BE2C (cell line): ENCODE data around the gene JUP.

Source experiments
- DNase-seq: peaks from one replicate; pipeline ENCODE4 v3.0.0-alpha.2; 2020
- H3K27me3 ChIP-seq: fragments of 250-450 bp; sonication (Bioruptor Pico); 2 replicates; pipeline ENCODE4 v1.5.1; 2020; ENCODE audit warnings: mild to moderate bottlenecking
- H3K36me3 ChIP-seq: fragments of 250-450 bp; sonication (Bioruptor Pico); 2 replicates; pipeline ENCODE4 v1.5.1; 2020; ENCODE audit warnings: mild to moderate bottlenecking
- H3K4me1 ChIP-seq: fragments of 250-450 bp; sonication (Bioruptor Pico); 2 replicates; pipeline ENCODE4 v1.5.1; 2020
- H3K4me3 ChIP-seq: 2 replicates; pipeline ENCODE4 v1.5.1; 2011; ENCODE audit warnings: low read depth, low read length
- H3K9me3 ChIP-seq: fragments of 250-450 bp; sonication (Bioruptor Pico); 2 replicates; pipeline ENCODE4 v1.5.1; 2020
- TF ChIP-seq, protein P1 (sequence below): IDR thresholded peaks from 2 replicates; pipeline ENCODE4 v1.5.1; 2012; ENCODE audit warnings: mild to moderate bottlenecking, low read depth, low read length

The JUP gene

DNA sequence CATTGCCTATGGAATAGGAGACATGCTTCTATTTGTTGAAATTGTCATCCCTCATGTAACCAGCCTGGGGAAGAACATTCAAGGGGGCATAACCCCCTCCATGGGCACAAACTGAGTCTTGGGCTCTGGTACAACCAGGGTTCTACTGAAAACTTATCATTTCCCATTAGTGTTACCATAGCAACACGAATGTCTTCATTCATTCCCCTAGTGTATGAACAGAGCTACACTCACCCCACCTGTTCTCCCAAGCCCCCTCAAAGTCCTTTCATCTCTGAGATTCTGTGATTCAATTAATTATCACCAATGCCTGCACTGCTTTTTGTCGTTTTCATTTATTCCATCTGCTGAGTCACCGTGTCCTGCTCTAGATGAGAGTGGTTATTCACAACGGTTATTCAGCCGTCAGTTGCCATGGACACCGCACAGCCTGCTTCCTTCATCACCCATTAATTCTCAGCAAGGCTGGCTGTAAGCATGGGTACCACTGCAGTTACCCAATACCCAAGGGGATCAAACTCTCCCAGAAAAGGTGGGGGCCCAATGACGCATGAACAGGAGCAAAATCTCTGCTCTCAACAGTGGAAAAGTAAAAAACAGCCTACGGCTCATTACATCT lies 75.9 kb downstream of the JUP start:
- DNase-seq: peak; percentile 84
- H3K4me3 ChIP-seq: no peak overlapping the region
- H3K9me3 ChIP-seq: no peaks in the 10 kb centered on the region
- no peaks in the 10 kb centered on the region for H3K36me3 ChIP-seq
- H3K4me1 ChIP-seq: peaks cover 10% of the 10 kb centered on the region
- no peaks in the 10 kb centered on the region for H3K27me3 ChIP-seq
- TF ChIP-seq, protein P1, sequence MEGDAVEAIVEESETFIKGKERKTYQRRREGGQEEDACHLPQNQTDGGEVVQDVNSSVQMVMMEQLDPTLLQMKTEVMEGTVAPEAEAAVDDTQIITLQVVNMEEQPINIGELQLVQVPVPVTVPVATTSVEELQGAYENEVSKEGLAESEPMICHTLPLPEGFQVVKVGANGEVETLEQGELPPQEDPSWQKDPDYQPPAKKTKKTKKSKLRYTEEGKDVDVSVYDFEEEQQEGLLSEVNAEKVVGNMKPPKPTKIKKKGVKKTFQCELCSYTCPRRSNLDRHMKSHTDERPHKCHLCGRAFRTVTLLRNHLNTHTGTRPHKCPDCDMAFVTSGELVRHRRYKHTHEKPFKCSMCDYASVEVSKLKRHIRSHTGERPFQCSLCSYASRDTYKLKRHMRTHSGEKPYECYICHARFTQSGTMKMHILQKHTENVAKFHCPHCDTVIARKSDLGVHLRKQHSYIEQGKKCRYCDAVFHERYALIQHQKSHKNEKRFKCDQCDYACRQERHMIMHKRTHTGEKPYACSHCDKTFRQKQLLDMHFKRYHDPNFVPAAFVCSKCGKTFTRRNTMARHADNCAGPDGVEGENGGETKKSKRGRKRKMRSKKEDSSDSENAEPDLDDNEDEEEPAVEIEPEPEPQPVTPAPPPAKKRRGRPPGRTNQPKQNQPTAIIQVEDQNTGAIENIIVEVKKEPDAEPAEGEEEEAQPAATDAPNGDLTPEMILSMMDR: no peak

DNA sequence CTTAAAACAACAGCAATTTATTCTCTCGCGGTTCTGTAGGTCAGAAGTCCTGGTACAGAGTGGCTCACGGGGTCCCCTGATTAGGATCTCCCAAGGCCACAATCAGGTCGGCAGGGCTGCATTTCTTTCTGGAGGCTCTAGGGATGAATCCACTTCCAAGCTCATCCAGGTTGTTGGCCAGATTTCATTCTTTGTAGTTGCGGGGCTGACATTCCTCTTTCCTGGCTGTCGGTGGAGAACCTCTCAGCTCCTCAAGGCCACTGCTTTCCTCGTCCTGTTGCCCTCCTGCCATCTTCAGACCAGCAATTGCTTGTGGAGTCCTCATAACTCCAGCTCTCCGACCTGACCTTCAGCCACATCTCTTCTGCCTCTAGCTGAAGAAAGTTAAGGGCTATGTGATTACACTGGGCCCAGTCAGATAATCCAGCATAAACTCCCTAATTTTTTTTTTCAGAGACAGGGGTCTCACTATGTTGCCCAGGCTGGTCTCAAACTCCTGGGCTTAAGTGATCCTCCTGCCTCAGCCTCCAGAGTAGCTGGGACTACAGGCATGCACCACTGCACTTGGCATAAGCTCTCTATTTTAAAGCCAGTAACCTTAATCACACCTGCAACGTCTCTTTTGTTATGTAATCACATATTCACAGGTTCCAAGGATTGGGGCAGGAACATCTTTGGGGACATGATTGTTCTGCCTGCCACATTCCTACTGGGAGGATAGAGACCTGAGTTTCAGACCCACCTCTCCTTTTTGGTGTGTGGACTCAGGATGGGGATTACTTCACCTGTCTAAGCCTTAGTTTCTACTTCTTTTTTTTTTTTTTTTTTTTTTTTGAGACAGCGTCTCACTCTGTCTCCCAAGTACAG lies 78.5 kb downstream of the JUP start:
- H3K4me1 ChIP-seq: peaks cover 11% of the 10 kb centered on the region
- no peaks in the 10 kb centered on the region for H3K36me3 ChIP-seq
- H3K27me3 ChIP-seq: no peaks in the 10 kb centered on the region
- TF ChIP-seq, protein P1: no peak
- no peaks in the 10 kb centered on the region for H3K9me3 ChIP-seq
- no peak for DNase-seq
- no peak overlapping the region for H3K4me3 ChIP-seq

DNA sequence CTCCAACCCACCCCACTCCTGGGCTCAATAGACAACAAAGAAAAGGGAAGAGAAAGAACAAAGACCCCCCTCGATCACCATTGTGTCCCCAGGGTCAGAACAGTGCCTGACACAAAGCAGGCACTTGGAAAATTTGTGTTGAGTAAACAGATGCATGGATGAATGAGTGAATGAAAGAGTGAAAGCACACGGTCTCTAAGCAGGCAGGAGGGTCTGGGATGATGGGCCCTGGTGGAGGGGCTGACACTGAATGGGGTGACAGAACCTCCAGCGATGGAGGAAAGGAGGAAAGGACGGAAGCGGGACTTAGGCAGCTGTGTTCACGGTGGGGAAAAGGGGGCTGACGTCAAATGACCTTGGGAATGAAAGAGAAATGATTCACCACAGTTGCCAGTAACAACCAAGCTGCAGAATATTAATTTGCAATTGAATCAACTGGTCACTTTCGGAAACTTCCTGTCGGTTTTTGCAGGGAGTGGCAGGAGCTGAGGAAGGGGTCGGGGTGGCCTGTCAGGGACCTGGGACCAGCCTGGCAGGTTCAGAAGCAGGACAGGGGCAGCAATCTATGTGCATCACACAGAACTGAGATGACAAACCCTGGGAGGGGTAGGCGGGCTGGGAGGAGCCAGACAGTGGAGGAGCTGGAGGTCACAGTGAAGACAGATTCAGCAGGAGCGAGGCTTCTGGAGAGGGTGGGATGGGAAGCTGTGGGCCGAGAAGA lies 81.1 kb downstream of the JUP start:
- H3K4me1 ChIP-seq: peaks cover 7% of the 10 kb centered on the region
- H3K27me3 ChIP-seq: no peaks in the 10 kb centered on the region
- peak; percentile 34 for DNase-seq
- TF ChIP-seq, protein P1: no peak
- H3K4me3 ChIP-seq: no peak overlapping the region
- no peaks in the 10 kb centered on the region for H3K9me3 ChIP-seq
- H3K36me3 ChIP-seq: no peaks in the 10 kb centered on the region
